ENCODE measurements around the gene KIAA0232.

DNA sequence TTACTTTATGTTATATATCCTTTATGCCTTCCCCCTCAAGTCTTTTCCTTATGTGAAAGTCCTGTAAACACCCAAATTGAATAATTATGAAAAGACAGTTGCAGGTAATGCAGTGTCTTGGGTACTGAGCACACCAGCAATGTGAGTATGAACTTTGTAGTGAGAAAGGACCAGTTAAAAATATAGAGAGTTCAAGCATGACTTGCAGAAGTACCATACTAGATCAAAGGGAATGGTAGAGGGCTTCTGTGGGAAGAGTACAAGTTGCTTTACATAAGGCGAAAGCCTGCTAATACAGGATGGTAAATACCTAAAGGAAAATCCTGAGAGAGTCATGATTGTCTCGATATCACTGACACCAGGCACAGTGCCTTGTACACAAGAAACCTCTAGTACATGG, 25.7 kb downstream of the KIAA0232 start:
- TF ChIP-seq SUZ12 (IDR thresholded peaks at IDR 0.05) = no peak
- TF ChIP-seq BHLHE40 (IDR thresholded peaks at IDR 0.05; ENCODE audit: borderline replicate concordance) = no peak
- TF ChIP-seq HDGF (IDR thresholded peaks at IDR 0.05; ENCODE audit: borderline replicate concordance) = no peak
- no peak for TF ChIP-seq FOXM1 (IDR thresholded peaks at IDR 0.05; ENCODE audit: borderline replicate concordance)
- TF ChIP-seq FOXK2 (IDR thresholded peaks at IDR 0.05) = no peak
- no peak for TF ChIP-seq SP1 (IDR thresholded peaks at IDR 0.05)
- no peak for TF ChIP-seq NFRKB (IDR thresholded peaks at IDR 0.05)
- TF ChIP-seq, protein P1, sequence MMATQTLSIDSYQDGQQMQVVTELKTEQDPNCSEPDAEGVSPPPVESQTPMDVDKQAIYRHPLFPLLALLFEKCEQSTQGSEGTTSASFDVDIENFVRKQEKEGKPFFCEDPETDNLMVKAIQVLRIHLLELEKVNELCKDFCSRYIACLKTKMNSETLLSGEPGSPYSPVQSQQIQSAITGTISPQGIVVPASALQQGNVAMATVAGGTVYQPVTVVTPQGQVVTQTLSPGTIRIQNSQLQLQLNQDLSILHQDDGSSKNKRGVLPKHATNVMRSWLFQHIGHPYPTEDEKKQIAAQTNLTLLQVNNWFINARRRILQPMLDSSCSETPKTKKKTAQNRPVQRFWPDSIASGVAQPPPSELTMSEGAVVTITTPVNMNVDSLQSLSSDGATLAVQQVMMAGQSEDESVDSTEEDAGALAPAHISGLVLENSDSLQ (IDR thresholded peaks at IDR 0.05) = no peak
- TF ChIP-seq L3MBTL2 (conservative IDR thresholded peaks at IDR 0.05) = no peak

Measured in HEK293T (cell line).